ENCODE measurements around the gene GRM4. TPM values are rescaled to one million over a fixed set of nuclear protein-coding genes. Genes with fewer than 3 reads are reported as not detected.

Gene GRM4
- total RNA-seq, 1 experiment from 2014 or later, result not detected

GRCh38 chr6:33989016-33989854 lies 156.7 kb downstream of the GRM4 start:
- no peaks in the 10 kb centered on the region for H3K9me3 ChIP-seq (replicated peaks)
- no peak overlapping the region for H3K4me3 ChIP-seq
- H3K27ac ChIP-seq, result no peak overlapping the region
- H3K36me3 ChIP-seq, result no peaks in the 10 kb centered on the region
- DNase-seq (ENCODE audit: low read depth in 1 of 2, low spot score in 2 of 2), result peak in 1 of 2 experiments; percentile 31
- H3K27me3 ChIP-seq (replicated peaks), result no peaks in the 10 kb centered on the region; the same call in none of the 2 replicates
- H3K4me1 ChIP-seq (replicated peaks), result no peaks in the 10 kb centered on the region

GRCh38 chr6:33988121-33989015 lies 157.5 kb downstream of the GRM4 start:
- Histone ChIP-seq H3K36me3 (no peaks in the 10 kb centered on the region), H3K27me3 (replicated peaks) (no peaks in the 10 kb centered on the region; the same call in 1 of the 2 replicates), H3K27ac (no peak overlapping the region), H3K9me3 (replicated peaks) (no peaks in the 10 kb centered on the region), H3K4me1 (replicated peaks) (no peaks in the 10 kb centered on the region), H3K4me3 (no peak overlapping the region)
- peak in 1 of 2 experiments; percentile 37 for DNase-seq (ENCODE audit: low read depth in 1 of 2, low spot score in 2 of 2)

- Histone ChIP-seq H3K27ac (no peak overlapping the region), H3K4me1 (replicated peaks) (no peaks in the 10 kb centered on the region), H3K27me3 (replicated peaks) (no peaks in the 10 kb centered on the region; the same call in 1 of the 2 replicates), H3K36me3 (no peaks in the 10 kb centered on the region), H3K4me3 (no peak overlapping the region), H3K9me3 (replicated peaks) (no peaks in the 10 kb centered on the region)
- peak in 1 of 2 experiments; percentile 31 for DNase-seq (ENCODE audit: low read depth in 1 of 2, low spot score in 2 of 2)
These were observed 158.3 kb downstream of the GRM4 start for GRCh38 chr6:33987531-33988021.

GRCh38 chr6:33985947-33986346 lies 159.9 kb downstream of the GRM4 start:
- Histone ChIP-seq H3K9me3 (replicated peaks) (no peaks in the 10 kb centered on the region), H3K4me1 (replicated peaks) (no peaks in the 10 kb centered on the region), H3K27me3 (replicated peaks) (no peaks in the 10 kb centered on the region; the same call in 1 of the 2 replicates), H3K36me3 (no peaks in the 10 kb centered on the region), H3K27ac (no peak overlapping the region), H3K4me3 (no peak overlapping the region)
- no peak for DNase-seq (ENCODE audit: low read depth in 1 of 2, low spot score in 2 of 2)

- H3K9me3 ChIP-seq (replicated peaks), result no peaks in the 10 kb centered on the region
- no peaks in the 10 kb centered on the region; the same call in 1 of the 2 replicates for H3K27me3 ChIP-seq (replicated peaks)
- no peaks in the 10 kb centered on the region for H3K36me3 ChIP-seq
- H3K4me3 ChIP-seq, result no peak overlapping the region
- no peak for DNase-seq (ENCODE audit: low read depth in 1 of 2, low spot score in 2 of 2)
- no peaks in the 10 kb centered on the region for H3K4me1 ChIP-seq (replicated peaks)
- no peak overlapping the region for H3K27ac ChIP-seq
These were observed 160.6 kb downstream of the GRM4 start for GRCh38 chr6:33985313-33985751.

GRCh38 chr6:33984466-33985312 lies 161.2 kb downstream of the GRM4 start:
- peak in 1 of 2 experiments; percentile 38 for DNase-seq (ENCODE audit: low read depth in 1 of 2, low spot score in 2 of 2)
- no peaks in the 10 kb centered on the region for H3K4me1 ChIP-seq (replicated peaks)
- H3K9me3 ChIP-seq (replicated peaks), result no peaks in the 10 kb centered on the region
- H3K27me3 ChIP-seq (replicated peaks), result no peaks in the 10 kb centered on the region; the same call in 1 of the 2 replicates
- H3K4me3 ChIP-seq, result no peak overlapping the region
- no peaks in the 10 kb centered on the region for H3K36me3 ChIP-seq
- no peak overlapping the region for H3K27ac ChIP-seq

- Histone ChIP-seq H3K27me3 (replicated peaks) (no peaks in the 10 kb centered on the region; the same call in 1 of the 2 replicates), H3K9me3 (replicated peaks) (no peaks in the 10 kb centered on the region), H3K4me3 (no peak overlapping the region), H3K27ac (no peak overlapping the region), H3K4me1 (replicated peaks) (no peaks in the 10 kb centered on the region), H3K36me3 (no peaks in the 10 kb centered on the region)
- peak in 1 of 2 experiments; percentile 25 for DNase-seq (ENCODE audit: low read depth in 1 of 2, low spot score in 2 of 2)
These were observed 162.0 kb downstream of the GRM4 start for GRCh38 chr6:33983721-33984465.

- Histone ChIP-seq H3K9me3 (replicated peaks) (no peaks in the 10 kb centered on the region), H3K4me3 (no peak overlapping the region), H3K4me1 (replicated peaks) (no peaks in the 10 kb centered on the region), H3K36me3 (no peaks in the 10 kb centered on the region), H3K27ac (no peak overlapping the region), H3K27me3 (replicated peaks) (no peaks in the 10 kb centered on the region; the same call in 1 of the 2 replicates)
- DNase-seq (ENCODE audit: low read depth in 1 of 2, low spot score in 2 of 2), result peak in 1 of 2 experiments; percentile 35
These were observed 162.7 kb downstream of the GRM4 start for GRCh38 chr6:33983109-33983716.

GRCh38 chr6:33981861-33982260 lies 164.0 kb downstream of the GRM4 start:
- Histone ChIP-seq H3K4me1 (replicated peaks) (no peaks in the 10 kb centered on the region), H3K36me3 (no peaks in the 10 kb centered on the region), H3K27me3 (replicated peaks) (no peaks in the 10 kb centered on the region; the same call in 1 of the 2 replicates), H3K27ac (no peak overlapping the region), H3K4me3 (no peak overlapping the region), H3K9me3 (replicated peaks) (no peaks in the 10 kb centered on the region)
- DNase-seq (ENCODE audit: low read depth in 1 of 2, low spot score in 2 of 2), result no peak

- H3K4me3 ChIP-seq, result no peak overlapping the region
These were observed 164.5 kb downstream of the GRM4 start for GRCh38 chr6:33981421-33981820.

GRCh38 chr6:33980176-33981175 lies 165.4 kb downstream of the GRM4 start:
- Histone ChIP-seq H3K36me3 (no peaks in the 10 kb centered on the region), H3K9me3 (replicated peaks) (no peaks in the 10 kb centered on the region), H3K27ac (no peak overlapping the region), H3K27me3 (replicated peaks) (no peaks in the 10 kb centered on the region), H3K4me1 (replicated peaks) (no peaks in the 10 kb centered on the region), H3K4me3 (no peak overlapping the region)
- peak in 1 of 2 experiments; percentile 33 for DNase-seq (ENCODE audit: low read depth in 1 of 2, low spot score in 2 of 2)

More at GRCh38 chr6:33981421-33981820, 164.5 kb downstream of the GRM4 start:
- Histone ChIP-seq H3K27ac (no peak overlapping the region), H3K9me3 (replicated peaks) (no peaks in the 10 kb centered on the region), H3K36me3 (no peaks in the 10 kb centered on the region), H3K4me1 (replicated peaks) (no peaks in the 10 kb centered on the region), H3K27me3 (replicated peaks) (no peaks in the 10 kb centered on the region; the same call in 1 of the 2 replicates)
- DNase-seq (ENCODE audit: low read depth in 1 of 2, low spot score in 2 of 2), result peak in 1 of 2 experiments; percentile 20

All from SJSA1 (cell line).